Panc1 (cell line): ENCODE results near the gene CCDC182.

Experiments
- POLR2AphosphoS5 ChIP-seq: IDR thresholded peaks from 2 replicates; pipeline ENCODE4 v1.6.1; 2012; ENCODE audit warnings: mild to moderate bottlenecking, low read depth, low read length, moderate library complexity
- TF ChIP-seq, protein P1 (sequence below): fragments of 450-650 bp; IDR thresholded peaks from 2 replicates; pipeline ENCODE4 v1.5.1; 2017; ENCODE audit warnings: mild to moderate bottlenecking
- TF ChIP-seq, protein P2 (sequence below), 2 experiments: IDR thresholded peaks; 2 replicates each; pipeline ENCODE4 v1.6.1; 2011 to 2012; ENCODE audit warnings: low read depth in 2 of 2, control low read depth in 1 of 2, low read length in 1 of 2, mild to moderate bottlenecking in 1 of 2, moderate library complexity in 1 of 2; ENCODE audit not compliant: insufficient read depth in 1 of 2

GRCh38 chr17:57697891-57698711, 47.0 kb downstream of the CCDC182 start:
- TF ChIP-seq POLR2AphosphoS5, result no peak
- TF ChIP-seq, protein P1, sequence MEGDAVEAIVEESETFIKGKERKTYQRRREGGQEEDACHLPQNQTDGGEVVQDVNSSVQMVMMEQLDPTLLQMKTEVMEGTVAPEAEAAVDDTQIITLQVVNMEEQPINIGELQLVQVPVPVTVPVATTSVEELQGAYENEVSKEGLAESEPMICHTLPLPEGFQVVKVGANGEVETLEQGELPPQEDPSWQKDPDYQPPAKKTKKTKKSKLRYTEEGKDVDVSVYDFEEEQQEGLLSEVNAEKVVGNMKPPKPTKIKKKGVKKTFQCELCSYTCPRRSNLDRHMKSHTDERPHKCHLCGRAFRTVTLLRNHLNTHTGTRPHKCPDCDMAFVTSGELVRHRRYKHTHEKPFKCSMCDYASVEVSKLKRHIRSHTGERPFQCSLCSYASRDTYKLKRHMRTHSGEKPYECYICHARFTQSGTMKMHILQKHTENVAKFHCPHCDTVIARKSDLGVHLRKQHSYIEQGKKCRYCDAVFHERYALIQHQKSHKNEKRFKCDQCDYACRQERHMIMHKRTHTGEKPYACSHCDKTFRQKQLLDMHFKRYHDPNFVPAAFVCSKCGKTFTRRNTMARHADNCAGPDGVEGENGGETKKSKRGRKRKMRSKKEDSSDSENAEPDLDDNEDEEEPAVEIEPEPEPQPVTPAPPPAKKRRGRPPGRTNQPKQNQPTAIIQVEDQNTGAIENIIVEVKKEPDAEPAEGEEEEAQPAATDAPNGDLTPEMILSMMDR, result no peak
- TF ChIP-seq, protein P2, sequence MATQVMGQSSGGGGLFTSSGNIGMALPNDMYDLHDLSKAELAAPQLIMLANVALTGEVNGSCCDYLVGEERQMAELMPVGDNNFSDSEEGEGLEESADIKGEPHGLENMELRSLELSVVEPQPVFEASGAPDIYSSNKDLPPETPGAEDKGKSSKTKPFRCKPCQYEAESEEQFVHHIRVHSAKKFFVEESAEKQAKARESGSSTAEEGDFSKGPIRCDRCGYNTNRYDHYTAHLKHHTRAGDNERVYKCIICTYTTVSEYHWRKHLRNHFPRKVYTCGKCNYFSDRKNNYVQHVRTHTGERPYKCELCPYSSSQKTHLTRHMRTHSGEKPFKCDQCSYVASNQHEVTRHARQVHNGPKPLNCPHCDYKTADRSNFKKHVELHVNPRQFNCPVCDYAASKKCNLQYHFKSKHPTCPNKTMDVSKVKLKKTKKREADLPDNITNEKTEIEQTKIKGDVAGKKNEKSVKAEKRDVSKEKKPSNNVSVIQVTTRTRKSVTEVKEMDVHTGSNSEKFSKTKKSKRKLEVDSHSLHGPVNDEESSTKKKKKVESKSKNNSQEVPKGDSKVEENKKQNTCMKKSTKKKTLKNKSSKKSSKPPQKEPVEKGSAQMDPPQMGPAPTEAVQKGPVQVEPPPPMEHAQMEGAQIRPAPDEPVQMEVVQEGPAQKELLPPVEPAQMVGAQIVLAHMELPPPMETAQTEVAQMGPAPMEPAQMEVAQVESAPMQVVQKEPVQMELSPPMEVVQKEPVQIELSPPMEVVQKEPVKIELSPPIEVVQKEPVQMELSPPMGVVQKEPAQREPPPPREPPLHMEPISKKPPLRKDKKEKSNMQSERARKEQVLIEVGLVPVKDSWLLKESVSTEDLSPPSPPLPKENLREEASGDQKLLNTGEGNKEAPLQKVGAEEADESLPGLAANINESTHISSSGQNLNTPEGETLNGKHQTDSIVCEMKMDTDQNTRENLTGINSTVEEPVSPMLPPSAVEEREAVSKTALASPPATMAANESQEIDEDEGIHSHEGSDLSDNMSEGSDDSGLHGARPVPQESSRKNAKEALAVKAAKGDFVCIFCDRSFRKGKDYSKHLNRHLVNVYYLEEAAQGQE (IDR thresholded peaks at IDR 0.05; ENCODE audit: insufficient read depth in 1 of 2, low read depth in 2 of 2, low read length in 1 of 2), result no peak
